CD4-positive, alpha-beta T cell treated with Interleukin-4 for 1 hour (primary cell): Measurements from ENCODE around the gene STK26.
"Not testable (repeated sequence)": the region's sequence is repeated elsewhere in the genome, so short reads cannot be mapped to it uniquely, and the experiment has no call there.

Experiments
- DNase-seq, 2 donors: peaks; one replicate each; pipeline ENCODE4 v3.0.0-alpha.2; 2020 to 2022

The STK26 gene

DNA sequence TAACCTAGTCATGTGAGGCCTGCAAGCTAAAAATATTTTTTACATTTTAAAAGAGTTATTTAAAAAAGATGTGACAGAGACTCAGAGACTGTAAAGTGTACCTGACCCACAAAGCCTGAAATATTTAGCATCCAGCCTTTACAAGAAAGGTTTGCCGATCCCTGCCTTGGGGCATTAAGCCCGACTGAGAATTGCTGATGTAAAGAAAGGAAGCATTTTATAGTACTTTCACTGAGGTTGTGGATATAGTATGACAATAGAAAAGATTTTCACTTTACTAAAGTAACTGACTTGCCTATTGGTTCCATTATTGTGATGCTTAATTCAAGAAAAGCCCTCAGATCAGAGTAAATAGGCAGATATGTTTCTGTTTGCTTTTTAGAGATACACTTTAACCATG is 17.0 kb downstream of the STK26 start:
- DNase-seq, result no peak

DNA sequence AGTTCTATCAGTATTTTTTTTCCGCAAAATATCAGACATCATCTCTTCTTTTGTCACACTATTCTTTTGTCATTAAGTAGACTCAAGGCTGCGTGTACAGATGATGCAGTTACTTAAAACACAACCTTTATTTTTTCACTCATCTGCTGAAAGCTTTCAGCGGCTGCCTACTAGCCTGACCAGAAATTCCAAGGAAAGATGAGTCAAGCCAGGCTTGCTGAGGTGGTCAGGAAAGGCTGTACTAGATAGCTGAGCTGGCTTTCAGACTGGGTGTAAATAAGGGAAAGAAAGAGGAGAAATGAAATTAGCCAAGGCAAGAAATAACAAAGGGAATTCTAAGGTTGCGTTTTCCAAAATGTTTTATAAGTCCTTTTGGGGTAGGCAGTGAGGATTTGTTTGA is 17.9 kb downstream of the STK26 start:
- no peak for DNase-seq

DNA sequence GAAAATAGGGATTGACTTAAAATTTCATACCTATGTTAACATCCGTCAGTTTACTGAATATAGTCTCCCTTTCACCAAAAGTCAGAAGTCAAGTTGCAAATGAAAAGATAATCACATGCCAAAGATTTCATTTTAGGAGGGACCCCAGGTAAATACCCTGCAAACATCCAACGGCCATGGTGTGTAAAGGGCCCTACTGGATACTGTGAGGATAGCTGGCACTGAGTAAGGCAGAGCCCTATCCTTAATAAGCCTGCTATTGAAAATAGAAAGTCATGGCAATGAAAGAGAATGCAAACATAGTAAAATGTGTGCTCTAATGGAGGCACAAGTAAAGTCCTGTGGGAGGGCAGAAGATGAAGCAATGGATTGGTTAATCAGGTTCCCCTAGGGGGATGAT is 20.9 kb downstream of the STK26 start:
- no peak for DNase-seq

DNA sequence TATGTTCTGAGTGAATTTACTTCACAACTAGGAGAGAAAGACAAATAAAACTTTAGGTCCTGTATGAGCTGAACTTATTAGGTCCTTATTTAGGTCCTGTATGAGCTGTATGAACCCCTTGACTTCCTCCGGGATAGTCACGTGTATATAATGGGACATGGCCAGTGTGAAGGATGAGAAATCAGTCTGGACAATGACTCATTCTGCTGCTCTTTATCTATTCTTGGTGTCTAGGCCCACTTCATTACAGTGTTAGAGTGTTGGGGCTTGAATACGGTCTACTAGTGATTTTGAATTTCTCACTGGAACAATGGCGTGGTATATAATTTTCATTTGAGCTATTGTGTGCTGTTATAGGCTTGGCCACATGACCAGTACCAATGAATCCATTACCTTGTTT is 21.9 kb downstream of the STK26 start:
- DNase-seq, result no peak

DNA sequence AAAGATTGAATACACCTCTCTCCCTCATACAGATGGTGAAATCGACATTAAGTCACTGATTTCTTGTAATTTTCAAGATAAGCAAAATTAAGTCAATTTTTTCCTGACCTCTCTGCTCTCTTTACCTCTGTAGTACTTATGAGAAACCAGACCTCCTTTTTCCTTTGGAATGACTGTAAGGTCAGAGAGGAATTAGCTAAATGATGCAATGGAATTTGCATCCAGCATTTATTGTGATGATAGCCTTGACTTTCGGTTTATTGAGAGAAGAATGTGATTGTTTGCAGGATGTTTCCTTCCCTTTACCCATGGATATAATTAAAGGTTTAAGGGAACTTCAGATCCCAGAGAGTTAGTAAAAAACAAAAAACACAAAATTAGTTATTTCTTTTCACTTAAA is 22.4 kb downstream of the STK26 start:
- DNase-seq, result no peak

DNA sequence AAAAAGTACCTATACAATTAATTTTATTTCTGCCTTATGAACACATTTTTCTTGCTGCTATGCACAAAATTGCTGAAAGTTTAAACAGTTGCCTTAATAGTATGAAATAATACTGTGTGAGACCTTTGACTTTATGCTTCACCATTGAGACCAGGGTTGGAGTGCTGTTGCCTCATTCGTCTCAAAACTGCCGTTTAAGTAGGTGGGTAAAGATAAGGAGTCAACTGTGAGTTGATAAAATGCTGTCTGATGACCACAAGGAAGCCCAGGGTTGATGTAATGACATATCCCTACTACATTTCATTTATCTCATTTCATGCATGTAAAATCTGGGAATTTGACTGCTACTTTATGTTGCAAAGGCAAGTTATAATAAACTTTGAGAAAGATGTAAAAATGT is 23.4 kb downstream of the STK26 start:
- no peak for DNase-seq

DNA sequence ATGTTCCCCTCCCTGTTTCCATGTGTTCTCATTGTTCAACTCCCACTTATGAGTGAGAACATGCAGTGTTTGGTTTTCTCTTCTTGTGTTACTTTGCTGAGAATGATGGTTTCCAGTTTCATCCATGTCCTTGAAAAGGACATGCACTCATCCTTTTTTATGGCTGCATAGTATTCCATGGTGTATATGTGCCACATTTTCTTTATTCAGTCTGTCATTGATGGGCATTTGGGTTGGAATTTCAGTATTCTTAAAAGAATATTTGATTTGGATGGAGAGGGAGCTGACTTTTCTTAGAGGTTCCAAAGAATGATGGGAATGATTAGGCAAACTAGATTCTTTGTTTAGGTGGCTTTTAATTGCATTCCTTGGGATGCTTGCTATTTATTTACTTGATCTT is 28.7 kb downstream of the STK26 start:
- DNase-seq, result not testable (repeated sequence)

DNA sequence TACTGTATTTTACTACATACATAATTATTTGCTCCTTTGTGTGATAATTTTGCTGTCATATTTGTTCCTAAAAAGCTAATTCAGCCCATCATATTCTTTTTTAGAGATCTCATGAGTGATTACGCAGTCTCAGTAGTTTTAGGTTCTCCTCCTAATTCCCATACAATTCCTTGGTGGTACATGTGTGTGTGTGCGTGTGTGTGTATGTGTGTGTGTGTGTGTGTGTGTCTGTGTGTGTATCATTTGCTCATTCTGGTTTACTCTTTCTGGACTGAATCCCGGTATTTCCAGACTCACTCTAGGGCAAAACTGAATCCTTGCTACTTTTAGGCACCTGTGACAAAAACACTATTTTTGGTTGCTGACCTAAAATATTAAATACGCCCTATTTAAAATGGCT is 34.9 kb downstream of the STK26 start:
- DNase-seq, result no peak

DNA sequence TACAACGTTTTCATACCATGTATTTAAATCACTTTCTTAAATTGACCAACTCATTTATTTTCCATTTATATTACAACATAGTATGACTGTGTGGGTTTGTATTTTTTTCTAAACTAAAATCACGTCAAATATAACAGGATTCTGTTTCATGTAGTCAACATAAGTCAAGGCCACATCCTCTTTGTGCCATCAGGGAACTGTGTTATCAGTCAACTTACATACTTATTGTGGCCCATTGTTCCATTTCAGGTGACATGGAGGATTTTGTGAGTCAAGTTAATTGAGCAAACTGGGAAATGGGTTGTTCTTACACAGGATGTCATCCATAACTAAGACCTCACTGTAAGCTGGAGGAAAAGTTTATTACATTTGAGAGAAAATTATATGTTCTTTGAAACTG is 35.9 kb downstream of the STK26 start:
- no peak for DNase-seq

DNA sequence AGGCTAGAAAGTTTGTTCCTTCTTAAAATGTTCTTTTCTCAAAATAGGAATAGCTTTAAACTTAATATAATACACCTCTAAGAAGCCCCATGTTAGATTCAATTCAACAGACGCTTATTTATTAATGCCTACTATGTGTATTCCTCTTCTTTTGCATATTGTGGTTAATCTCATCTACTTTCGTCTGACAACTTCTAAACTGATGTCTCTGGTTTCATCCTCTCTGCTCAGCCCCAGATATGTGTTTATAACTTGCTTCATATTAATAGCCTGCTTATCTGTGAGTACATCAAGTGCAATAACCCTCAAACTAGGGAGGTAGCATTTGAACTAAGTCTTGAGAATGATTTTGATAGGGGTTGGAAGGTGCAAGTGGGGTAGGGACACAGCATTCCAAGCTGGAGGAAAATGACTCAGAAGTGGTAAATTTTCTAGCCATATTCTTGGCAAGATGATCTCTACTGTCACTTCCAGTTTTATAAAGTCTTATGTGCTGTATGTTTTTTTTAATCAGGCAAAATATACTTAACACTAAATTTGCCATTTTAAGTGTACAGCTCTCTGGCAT is 37.0 kb downstream of the STK26 start:
- no peak for DNase-seq

DNA sequence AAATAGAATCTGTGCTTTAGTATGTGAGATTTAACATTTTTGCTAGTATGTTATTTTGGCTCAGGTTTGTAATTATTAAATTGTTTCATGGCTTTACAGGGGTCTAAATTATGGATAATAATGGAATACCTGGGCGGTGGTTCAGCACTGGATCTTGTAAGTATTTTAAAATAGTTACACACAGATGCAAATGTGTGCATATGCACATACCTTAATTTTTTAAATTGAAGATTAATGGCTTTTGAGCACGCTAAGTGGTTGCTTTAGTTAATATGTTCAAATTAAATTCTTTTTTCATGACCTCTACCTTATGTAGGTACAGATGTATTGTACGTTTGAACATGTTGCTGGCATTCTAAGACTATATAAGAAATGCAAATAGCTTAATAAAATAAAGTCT is 40.2 kb downstream of the STK26 start:
- DNase-seq, result no peak

DNA sequence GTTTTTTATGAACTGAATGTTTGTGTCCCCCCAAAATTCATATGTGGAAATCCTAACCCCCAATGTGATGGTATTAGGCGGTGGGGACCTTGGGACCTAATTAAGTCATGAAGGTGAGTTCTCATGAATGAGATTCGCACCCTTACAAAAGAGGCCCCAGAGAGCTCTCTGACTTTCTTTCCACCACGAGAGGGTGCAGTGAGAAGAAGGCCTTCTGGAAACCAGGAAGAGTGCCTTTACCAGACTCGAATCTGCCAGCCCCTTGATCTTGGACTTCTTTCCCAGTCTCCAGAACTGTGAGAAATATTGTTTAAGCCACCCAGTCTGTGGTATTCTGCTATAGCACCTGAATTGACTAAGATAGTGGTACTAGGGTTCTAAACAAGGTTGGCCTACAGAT is 40.8 kb downstream of the STK26 start:
- DNase-seq, result no peak

DNA sequence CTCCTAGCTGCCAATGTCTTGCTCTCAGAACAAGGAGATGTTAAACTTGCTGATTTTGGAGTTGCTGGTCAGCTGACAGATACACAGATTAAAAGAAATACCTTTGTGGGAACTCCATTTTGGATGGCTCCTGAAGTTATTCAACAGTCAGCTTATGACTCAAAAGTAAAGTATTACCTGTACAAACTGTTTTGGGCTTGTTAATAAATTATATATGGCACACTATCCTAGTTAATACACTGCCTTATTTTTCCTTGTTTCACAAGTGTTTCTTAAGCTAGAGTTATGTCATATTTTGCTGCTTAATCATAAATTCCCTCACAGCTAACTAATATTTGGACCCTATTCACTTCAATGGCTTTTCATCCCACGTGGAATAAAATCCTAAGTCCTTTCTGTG is 45.3 kb downstream of the STK26 start:
- no peak for DNase-seq

DNA sequence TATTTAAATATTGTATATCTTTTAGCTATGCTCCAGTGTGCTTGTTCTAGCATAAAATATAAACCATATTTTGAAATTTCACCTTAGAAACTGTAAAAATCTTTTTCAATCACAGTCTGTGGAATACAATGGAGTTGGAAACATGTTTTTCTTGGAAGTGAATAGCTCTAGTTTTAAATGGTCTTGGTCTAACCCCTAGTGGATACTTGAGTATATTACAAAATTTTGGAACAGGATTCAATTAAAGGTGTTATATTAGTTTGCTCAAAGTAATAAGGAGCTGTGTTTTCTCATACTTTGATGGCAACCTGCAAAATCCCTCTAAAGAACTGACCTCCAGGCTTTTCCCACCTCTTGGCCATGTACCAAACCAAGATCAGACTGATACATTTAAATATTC is 48.2 kb downstream of the STK26 start:
- DNase-seq, result peak in 1 of 2 donors; percentile 20

DNA sequence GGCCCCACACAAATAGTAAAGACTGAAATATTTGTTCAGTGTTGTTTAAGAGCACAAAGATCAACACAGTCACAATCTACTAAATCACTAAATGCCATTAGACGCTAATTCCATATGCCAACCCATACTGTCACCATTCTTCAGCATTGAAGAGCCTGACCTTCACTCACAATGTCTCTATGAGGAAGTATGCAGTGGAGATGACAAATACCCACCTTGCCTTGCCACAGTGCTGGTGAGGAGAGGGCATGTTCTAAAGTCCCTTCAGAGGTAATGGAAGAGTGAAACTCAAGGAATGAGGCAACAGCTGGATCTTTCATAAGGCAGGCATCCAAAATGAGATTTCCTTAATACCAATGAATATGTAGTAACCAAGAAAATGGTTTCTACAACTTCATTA is 54.3 kb downstream of the STK26 start:
- no peak for DNase-seq

DNA sequence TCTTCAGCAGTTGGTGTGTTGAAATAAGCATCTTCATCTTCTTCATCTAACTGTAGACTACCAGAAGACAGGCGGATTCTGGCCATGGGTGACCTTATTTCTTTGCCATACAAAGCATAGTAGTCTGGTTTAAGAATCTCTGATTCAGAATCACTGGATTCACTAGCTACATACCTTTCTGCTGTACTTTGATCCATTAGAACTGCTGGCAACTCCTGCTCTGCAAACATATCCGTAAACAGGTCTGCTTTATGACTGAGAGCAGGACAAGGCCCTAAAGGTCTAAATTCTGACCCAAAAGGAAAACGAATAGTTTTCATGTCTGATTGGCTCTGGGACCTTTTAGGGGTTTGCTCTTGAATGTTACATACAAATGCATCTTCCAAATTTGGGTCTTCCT is 54.8 kb downstream of the STK26 start:
- DNase-seq, result no peak

DNA sequence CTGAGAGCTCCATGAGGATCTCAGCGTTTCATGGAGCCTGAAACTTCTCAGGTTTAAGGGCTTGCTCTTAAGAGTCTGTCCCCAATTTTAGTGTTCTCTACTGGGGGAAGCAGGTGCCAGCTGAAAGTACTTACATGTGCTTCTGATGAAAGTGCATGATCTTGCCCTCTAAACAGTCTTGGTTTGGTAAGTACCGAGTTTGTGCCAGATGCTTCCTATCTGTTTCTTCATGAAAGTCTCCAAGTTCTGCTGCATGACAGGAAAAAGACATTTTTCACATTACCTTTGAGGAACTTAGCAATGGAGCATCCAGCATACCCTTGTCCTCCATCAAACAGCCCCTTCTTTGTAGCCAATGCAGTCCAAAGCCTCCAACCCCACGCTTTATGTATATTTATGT is 62.7 kb downstream of the STK26 start:
- no peak for DNase-seq

DNA sequence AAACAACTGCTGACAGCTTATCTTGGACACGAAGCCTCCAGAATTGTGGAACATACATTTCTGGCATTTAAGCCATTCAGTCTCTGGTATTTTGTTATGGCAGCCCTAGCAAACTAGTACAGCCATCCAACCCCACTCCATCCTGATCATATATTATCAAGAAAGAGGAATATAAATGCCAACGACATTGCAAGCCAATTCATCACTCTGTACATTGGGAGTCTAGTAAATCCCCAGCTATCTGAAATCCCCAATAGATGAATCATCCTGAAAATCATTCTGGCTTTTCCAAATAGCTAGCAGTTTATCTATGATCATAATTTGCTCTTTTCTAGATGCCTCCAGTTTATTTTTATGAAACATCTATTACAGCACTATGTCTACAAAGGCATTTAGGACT is 63.6 kb downstream of the STK26 start:
- DNase-seq, result no peak

DNA sequence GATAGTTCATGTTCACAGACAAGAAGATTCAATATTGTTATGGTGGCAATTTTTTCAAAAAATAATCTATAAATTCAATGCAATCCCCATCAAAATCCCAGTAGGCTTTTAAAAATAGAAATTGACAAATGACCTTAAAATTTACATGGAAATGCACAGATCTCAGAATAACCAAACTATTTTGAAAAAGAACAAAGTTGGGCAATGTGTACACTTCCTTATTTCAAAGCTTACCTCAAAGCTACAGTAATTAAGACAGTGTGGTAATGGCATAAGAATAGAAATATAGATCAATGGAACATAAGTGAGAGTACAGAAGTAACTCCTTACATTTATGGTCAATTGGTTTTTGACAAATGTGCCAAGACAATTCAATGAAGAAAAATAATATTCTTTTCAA is 65.8 kb downstream of the STK26 start:
- no peak for DNase-seq

DNA sequence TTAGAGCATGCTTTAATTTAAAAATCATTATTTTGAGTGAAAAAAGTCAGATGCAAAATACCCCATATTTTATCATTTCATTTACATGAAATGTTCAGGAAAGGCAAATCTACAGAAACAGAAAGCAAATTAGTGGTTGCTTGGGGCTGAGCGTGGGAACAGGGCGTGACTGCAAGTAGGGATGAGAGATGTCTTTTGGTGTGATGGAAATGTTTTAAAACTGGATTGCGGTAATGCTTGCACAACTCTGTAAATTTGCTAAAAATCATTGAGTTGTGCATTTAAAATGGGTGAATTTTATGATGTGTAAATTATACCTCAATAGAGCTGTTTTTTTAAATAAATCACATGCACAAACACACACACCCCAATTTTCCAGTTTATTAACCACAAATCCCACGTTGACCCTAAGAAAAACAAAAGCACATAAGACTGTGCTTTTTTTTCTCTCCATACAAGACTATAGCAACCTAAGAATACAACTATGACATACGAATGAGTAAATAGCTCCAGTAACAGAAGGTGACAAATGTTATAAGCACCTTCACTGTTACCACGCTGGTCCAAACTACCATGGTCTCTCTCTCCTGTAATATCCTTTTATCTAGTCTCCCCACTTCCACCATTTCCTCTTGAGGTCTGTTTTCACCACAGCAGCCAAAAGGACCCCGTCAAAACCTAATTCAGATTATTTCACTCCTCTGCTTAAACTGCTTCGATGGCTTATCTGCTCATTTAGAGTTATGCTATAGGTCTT is 67.5 kb downstream of the STK26 start:
- DNase-seq, result peak in 1 of 2 donors; percentile 17

DNA sequence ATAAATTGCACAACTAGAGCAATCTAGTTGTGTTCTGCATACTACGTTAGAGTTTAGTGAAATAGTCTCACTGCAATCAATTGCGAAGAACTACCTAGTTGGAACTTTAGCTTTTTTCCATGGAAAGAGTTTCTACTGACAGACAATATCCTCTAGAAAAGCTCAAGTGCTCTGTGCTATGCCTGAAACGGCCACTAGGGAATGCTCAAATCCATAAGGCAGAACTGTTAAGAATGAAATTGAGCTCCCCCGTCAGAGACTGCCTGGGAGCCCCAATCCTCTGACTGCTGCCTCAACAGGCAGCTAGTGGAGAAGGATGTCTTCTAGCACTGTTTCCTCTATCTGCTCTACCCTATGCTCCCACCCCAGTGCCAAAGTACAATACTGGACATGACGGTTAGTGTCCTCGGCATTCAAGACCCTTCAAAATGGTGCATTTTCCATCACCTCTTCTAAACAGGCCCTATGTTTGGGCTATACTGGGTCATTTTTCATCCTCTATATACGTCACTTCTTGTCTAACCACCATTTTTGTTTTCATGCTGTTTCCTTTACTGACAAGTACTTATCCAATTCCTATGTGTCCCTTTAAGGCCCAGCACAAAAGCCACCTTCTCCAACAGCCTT is 69.5 kb downstream of the STK26 start:
- peak; percentile 55 to 57 for DNase-seq

DNA sequence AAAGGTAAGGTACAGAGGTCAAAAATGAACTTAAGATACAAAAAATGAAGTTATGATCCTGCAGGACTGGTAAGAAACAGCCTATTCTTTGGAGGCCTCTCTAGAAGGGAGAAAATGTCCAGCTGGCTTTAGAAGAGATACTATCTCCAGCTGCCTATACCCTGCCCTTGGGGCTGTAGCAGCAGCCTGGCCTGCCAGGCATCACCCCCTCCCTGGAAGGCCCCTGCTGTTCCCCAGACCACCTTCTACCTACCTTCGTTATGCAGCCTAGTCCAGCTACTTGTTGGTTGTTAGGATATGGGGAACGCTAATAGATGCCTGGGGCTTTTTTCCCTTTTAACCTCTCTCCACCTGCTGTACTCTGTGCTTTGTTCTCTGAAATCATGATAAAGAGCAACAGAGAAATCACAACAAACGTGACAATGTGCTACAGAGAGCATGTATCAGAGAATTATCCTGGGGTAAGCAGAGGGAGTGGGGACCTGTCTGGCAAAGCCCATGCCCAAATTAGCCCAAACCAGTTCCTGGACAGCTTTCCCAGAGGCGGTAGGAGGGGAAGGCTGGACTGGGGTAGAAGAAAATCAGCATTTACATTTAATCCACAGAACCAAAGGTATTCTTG is 70.2 kb downstream of the STK26 start:
- DNase-seq, result no peak

DNA sequence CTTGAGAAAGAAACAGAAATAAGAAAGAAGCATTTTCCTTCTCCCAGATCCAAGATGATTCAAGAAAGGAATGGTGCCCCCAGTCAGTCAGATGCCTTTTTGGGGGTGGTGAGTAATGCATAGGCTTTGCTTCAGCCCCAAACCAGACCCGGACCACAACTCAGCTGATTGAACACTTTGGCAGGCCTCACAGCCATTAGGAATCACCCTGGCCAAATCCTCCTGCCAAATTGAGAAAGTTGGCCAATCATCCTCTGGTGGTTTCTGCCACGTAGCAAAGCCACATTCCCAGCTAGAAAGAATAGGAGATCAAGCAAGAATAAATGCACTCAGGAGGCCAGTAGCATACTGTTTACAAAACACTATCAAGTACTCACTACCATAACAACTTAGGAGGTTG is 71.1 kb downstream of the STK26 start:
- no peak for DNase-seq

DNA sequence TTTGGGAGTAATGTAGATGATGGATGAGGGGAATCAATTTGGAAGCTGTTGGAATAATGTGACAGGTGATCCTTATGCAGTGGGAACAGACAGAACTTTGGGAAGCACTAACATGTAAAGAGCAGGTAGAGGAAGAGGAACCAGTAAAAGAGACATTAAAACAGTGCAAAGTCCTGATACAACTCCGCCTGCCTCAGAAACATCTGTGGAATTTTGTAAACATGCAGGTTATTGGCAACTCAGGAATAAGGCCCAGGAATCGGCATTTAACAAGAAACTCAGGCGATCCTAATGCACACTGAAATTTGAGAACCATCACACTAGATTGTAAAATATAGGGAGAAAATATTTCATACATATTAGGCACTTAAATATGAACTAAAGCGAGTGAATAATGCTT is 75.6 kb downstream of the STK26 start:
- DNase-seq, result not testable (repeated sequence)
